OCI-LY1 (cell line): ENCODE results near the gene RNF114.
"Not testable (repeated sequence)": the region's sequence is repeated elsewhere in the genome, so short reads cannot be mapped to it uniquely, and the experiment has no call there.

Experiments used
- H2AFZ ChIP-seq: fragments of 200-600 bp; sonication (generic), shearing (Covaris generic); 2 replicates; pipeline ENCODE4 v1.6.0; 2014; ENCODE audit warnings: antibody characterized with exemption, mild to moderate bottlenecking, low read length
- H3F3A ChIP-seq: fragments of 200-600 bp; sonication (generic), shearing (Covaris generic); 2 replicates; pipeline ENCODE4 v1.6.0; 2014; ENCODE audit warnings: mild to moderate bottlenecking, antibody characterized with exemption, low read length, moderate library complexity; ENCODE audit not compliant: insufficient read depth
- H3K27ac ChIP-seq: fragments of 200-600 bp; sonication (generic); 2 replicates; pipeline ENCODE4 v1.5.1; 2014; ENCODE audit warnings: low read length, mixed run types, mild to moderate bottlenecking, low read depth; ENCODE audit not compliant: poor library complexity, severe bottlenecking
- H3K27me3 ChIP-seq: fragments of 200-600 bp; sonication (generic); 2 replicates; pipeline ENCODE4 v1.6.0; 2014; ENCODE audit warnings: antibody characterized with exemption, mild to moderate bottlenecking, low read length, moderate library complexity; ENCODE audit not compliant: insufficient read depth
- H3K36me3 ChIP-seq: fragments of 200-600 bp; sonication (generic); 2 replicates; pipeline ENCODE4 v1.6.1; 2014; ENCODE audit warnings: mild to moderate bottlenecking, antibody characterized with exemption, low read length, moderate library complexity, mixed read lengths; ENCODE audit not compliant: insufficient read depth
- H3K4me1 ChIP-seq: fragments of 200-600 bp; sonication (generic); 2 replicates; pipeline ENCODE4 v1.5.1; 2014; ENCODE audit warnings: mild to moderate bottlenecking, low read length, moderate library complexity; ENCODE audit not compliant: insufficient read depth, severe bottlenecking
- H3K4me2 ChIP-seq: fragments of 200-600 bp; sonication (generic), shearing (Covaris generic); 2 replicates; pipeline ENCODE4 v1.6.1; 2014; ENCODE audit warnings: low read length
- H3K4me3 ChIP-seq: fragments of 200-600 bp; sonication (generic); 2 replicates; pipeline ENCODE4 v1.5.1; 2014; ENCODE audit warnings: low read length, low read depth, mild to moderate bottlenecking, mixed read lengths; ENCODE audit not compliant: poor library complexity, severe bottlenecking
- H3K79me2 ChIP-seq: fragments of 200-600 bp; shearing (Covaris generic); 2 replicates; pipeline ENCODE4 v1.6.1; 2016; ENCODE audit warnings: mixed run types, low read length, mixed read lengths; ENCODE audit not compliant: insufficient read depth
- H3K9ac ChIP-seq: fragments of 200-600 bp; sonication (generic), shearing (Covaris generic); 2 replicates; pipeline ENCODE4 v1.6.1; 2014; ENCODE audit warnings: mild to moderate bottlenecking, low read length, mixed read lengths
- H3K9me2 ChIP-seq: fragments of 200-600 bp; sonication (generic), shearing (Covaris generic); 2 replicates; pipeline ENCODE4 v1.6.1; 2014; ENCODE audit warnings: low read depth, mild to moderate bottlenecking, low read length, mixed read lengths
- H3K9me3 ChIP-seq: fragments of 200-600 bp; shearing (Covaris generic); 2 replicates; pipeline ENCODE4 v1.6.1; 2014; ENCODE audit warnings: low read length, mixed read lengths
- H4K20me1 ChIP-seq: fragments of 200-600 bp; sonication (generic), shearing (Covaris generic); 2 replicates; pipeline ENCODE4 v1.6.0; 2016; ENCODE audit warnings: mild to moderate bottlenecking, low read length; ENCODE audit not compliant: insufficient read depth
- CTCF ChIP-seq: fragments of 200-600 bp; sonication (generic), shearing (Covaris generic); IDR thresholded peaks from 2 replicates; pipeline ENCODE4 v1.5.1; 2017; ENCODE audit warnings: mild to moderate bottlenecking, antibody characterized with exemption, low read length, moderate library complexity, mixed read lengths
- EZH2 ChIP-seq: fragments of 200-600 bp; sonication (generic), shearing (Covaris generic); IDR thresholded peaks from 2 replicates; pipeline ENCODE4 v1.8.0; 2017; ENCODE audit warnings: borderline replicate concordance, mixed run types, mild to moderate bottlenecking, antibody characterized with exemption, low read length, moderate library complexity, mixed read lengths

The RNF114 gene

GRCh38 chr20:49990271-49990720 is 54.1 kb downstream of the RNF114 start:
- Histone ChIP-seq H2AFZ (no peak overlapping the region), H3K27me3 (no peaks in the 10 kb centered on the region), H3K36me3 (no peaks in the 10 kb centered on the region), H3K27ac (no peak overlapping the region), H3F3A (no peaks in the 10 kb centered on the region), H3K9me3 (no peaks in the 10 kb centered on the region), H3K4me1 (no peaks in the 10 kb centered on the region), H3K9ac (no peak overlapping the region), H3K4me3 (no peak overlapping the region), H3K4me2 (no peak overlapping the region), H3K9me2 (no peaks in the 10 kb centered on the region), H4K20me1 (no peaks in the 10 kb centered on the region), H3K79me2 (no peaks in the 10 kb centered on the region)
- TF ChIP-seq CTCF (no peak), EZH2 (no peak)

- no peak overlapping the region for H3K4me2 ChIP-seq
- no peak overlapping the region for H3K9ac ChIP-seq
- H3K79me2 ChIP-seq, result no peaks in the 10 kb centered on the region
- no peaks in the 10 kb centered on the region for H3F3A ChIP-seq
- H2AFZ ChIP-seq, result no peak overlapping the region
- no peak overlapping the region for H3K27ac ChIP-seq
- no peaks in the 10 kb centered on the region for H3K9me2 ChIP-seq
- H3K9me3 ChIP-seq, result no peaks in the 10 kb centered on the region
- H3K4me1 ChIP-seq, result no peaks in the 10 kb centered on the region
- H3K36me3 ChIP-seq, result no peaks in the 10 kb centered on the region
- TF ChIP-seq EZH2 (no peak), CTCF (no peak)
- no peak overlapping the region for H3K4me3 ChIP-seq
- H4K20me1 ChIP-seq, result no peaks in the 10 kb centered on the region
- H3K27me3 ChIP-seq, result no peaks in the 10 kb centered on the region; the same call in 1 of the 2 replicates
Observed at GRCh38 chr20:49993301-49993751, 57.1 kb downstream of the RNF114 start.

- Histone ChIP-seq H3K4me3 (no peak overlapping the region), H3K9me2 (no peaks in the 10 kb centered on the region), H3K27me3 (no peaks in the 10 kb centered on the region; the same call in 1 of the 2 replicates), H3K4me1 (peaks cover 7% of the 10 kb centered on the region), H3K27ac (no peak overlapping the region), H3K4me2 (no peak overlapping the region), H2AFZ (no peak overlapping the region), H3K36me3 (no peaks in the 10 kb centered on the region), H3K9ac (no peak overlapping the region), H3K79me2 (no peaks in the 10 kb centered on the region), H3K9me3 (no peaks in the 10 kb centered on the region), H4K20me1 (no peaks in the 10 kb centered on the region), H3F3A (no peaks in the 10 kb centered on the region)
- no peak for TF ChIP-seq CTCF
- no peak for TF ChIP-seq EZH2
Observed at GRCh38 chr20:49995586-49995985, 59.4 kb downstream of the RNF114 start.

GRCh38 chr20:49998478-49999188 is 62.4 kb downstream of the RNF114 start:
- H3K9ac ChIP-seq, H3K36me3 ChIP-seq, H3K79me2 ChIP-seq, H3K4me1 ChIP-seq, H3K9me2 ChIP-seq, H3K9me3 ChIP-seq, H4K20me1 ChIP-seq, H3K27ac ChIP-seq, H3F3A ChIP-seq, H2AFZ ChIP-seq, H3K4me2 ChIP-seq, H3K4me3 ChIP-seq, H3K27me3 ChIP-seq: not testable (repeated sequence)
